ENCODE measurements around the gene TBR1. TPM values are rescaled to one million over a fixed set of nuclear protein-coding genes. Genes with fewer than 3 reads are reported as not detected.

TBR1 gene
- polyA plus RNA-seq, 1 of the 3 experiments (the other 2 are of a cell fraction), result not detected

DNA sequence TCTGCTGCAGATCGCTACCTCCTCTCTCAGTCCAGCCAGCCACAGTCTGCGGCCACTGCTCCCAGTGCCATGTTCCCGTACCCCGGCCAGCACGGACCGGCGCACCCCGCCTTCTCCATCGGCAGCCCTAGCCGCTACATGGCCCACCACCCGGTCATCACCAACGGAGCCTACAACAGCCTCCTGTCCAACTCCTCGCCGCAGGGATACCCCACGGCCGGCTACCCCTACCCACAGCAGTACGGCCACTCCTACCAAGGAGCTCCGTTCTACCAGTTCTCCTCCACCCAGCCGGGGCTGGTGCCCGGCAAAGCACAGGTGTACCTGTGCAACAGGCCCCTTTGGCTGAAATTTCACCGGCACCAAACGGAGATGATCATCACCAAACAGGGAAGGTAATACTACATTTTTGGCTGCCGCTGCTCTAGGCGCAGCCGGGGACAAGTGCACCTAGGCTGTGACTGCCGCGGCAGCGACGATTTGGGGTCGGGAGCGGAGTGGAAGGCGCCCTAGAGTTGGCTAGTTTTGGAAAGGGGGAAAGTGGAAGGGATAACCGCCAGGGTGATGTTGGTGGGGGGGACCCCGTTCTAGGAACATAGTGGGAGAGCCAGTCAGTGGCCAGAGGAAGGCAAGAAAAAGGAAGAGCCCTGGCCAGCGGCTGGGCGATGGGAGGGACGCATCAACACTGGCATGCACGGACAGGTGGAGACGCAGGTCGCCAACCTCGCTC is 776 bp downstream of the TBR1 start:
- Histone ChIP-seq H2AFZ (ENCODE audit: low read depth) (no peak overlapping the region), H3K9ac (no peak overlapping the region), H3K9me3 (no peaks in the 10 kb centered on the region), H3K27me3 (ENCODE audit: insufficient read depth) (peaks cover 55% of the 10 kb centered on the region), H3K27ac (ENCODE audit: low read depth in 2 of 2, low read length in 1 of 2) (no peak overlapping the region), H3K4me1 (ENCODE audit: control insufficient read depth in 1 of 2, insufficient read depth in 2 of 2, low read depth in 1 of 2, low read length in 1 of 2) (peaks cover 5 to 41% of the 10 kb centered on the region in 2 experiments; a peak in 1 of 4 replicates), H3K36me3 (replicated peaks in 1 of 2; ENCODE audit: control insufficient read depth in 1 of 2, insufficient read depth in 2 of 2, low read length in 1 of 2) (peaks cover 0 to 5% of the 10 kb centered on the region in 2 experiments), H3F3A (replicated peaks; ENCODE audit: insufficient read depth) (peaks cover 4% of the 10 kb centered on the region), H3K4me3 (ENCODE audit: low read depth in 2 of 2, low read length in 1 of 2) (peak overlapping the region in 1 of 2 experiments; percentile 7; a peak in 1 of 4 replicates), H3K9me2 (no peaks in the 10 kb centered on the region), H4K20me1 (ENCODE audit: insufficient read depth) (no peaks in the 10 kb centered on the region), H3K79me2 (ENCODE audit: insufficient read depth) (no peaks in the 10 kb centered on the region), H3K4me2 (peak overlapping the region; percentile 80)
- DNase-seq, result peak; percentile 52
- TF ChIP-seq EZH2phosphoT487 (IDR thresholded peaks at IDR 0.05; ENCODE audit: borderline replicate concordance, low read depth) (peak; percentile 87; the same call in 1 of the 2 replicates), FOXJ3 (CRISPR knock-in tag; IDR thresholded peaks at IDR 0.05) (no peak)
- ChIA-PET POLR2A (no interaction called here), CTCF (interaction anchor here (1.8 to 2.0 kb wide), 2 partner anchors 9 to 166 kb away, joined by 5 read pairs; no protein-coding TSS in a partner anchor)
- 6% methylated on average over 23 of the region's 41 CpGs for WGBS (ENCODE audit: low lambda C conversion rate)

DNA sequence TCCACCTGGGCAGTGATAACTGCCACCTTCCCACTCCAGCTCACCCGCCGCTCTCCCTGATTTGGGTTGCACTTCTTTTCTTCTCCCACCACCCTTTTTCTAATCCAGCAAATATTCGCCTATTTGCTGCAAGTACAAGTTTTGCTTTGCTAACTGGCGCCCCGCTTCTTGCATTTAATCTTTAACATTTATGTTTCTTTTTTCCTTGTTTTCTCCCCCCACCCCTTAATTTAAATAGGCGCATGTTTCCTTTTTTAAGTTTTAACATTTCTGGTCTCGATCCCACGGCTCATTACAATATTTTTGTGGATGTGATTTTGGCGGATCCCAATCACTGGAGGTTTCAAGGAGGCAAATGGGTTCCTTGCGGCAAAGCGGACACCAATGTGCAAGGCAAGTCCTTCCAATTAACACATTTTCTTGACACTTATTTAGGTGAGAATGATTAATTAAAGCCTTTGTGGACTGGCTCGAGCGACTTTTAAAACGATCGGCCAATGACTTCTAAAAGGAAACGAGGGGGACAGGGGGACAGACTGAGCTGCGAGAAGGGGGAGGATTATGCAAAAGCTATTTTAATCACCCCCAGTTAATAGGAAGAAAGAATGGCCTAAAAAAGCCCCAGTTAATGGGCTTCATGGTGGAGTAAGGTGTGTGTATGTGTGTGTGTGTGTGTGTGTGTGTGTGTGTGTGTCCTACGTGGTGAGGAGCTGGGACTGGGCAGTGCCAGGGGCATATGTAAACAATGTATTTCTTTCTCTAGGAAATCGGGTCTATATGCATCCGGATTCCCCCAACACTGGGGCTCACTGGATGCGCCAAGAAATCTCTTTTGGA is 1.6 kb downstream of the TBR1 start:
- TF ChIP-seq NRF1 (IDR thresholded peaks at IDR 0.05; ENCODE audit: low read depth, low read length), result no peak
- TF ChIP-seq, protein P1, sequence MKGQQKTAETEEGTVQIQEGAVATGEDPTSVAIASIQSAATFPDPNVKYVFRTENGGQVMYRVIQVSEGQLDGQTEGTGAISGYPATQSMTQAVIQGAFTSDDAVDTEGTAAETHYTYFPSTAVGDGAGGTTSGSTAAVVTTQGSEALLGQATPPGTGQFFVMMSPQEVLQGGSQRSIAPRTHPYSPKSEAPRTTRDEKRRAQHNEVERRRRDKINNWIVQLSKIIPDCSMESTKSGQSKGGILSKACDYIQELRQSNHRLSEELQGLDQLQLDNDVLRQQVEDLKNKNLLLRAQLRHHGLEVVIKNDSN (IDR thresholded peaks at IDR 0.05; ENCODE audit: borderline replicate concordance, low read depth), result no peak
- TF ChIP-seq RXRA (IDR thresholded peaks at IDR 0.05; ENCODE audit: borderline replicate concordance, low read depth), result no peak
- TF ChIP-seq EZH2phosphoT487 (IDR thresholded peaks at IDR 0.05; ENCODE audit: borderline replicate concordance, low read depth), result no peak
- no peak for TF ChIP-seq CHD2 (IDR thresholded peaks at IDR 0.05; ENCODE audit: low read length, partially characterized antibody)
- TF ChIP-seq RFX5 (IDR thresholded peaks at IDR 0.05; ENCODE audit: low read length), result no peak
- no peak for TF ChIP-seq RAD21 (IDR thresholded peaks at IDR 0.05; ENCODE audit: low read length)
- TF ChIP-seq MEF2A (IDR thresholded peaks at IDR 0.05; ENCODE audit: borderline replicate concordance, low read depth), result no peak
- TF ChIP-seq, protein P2, sequence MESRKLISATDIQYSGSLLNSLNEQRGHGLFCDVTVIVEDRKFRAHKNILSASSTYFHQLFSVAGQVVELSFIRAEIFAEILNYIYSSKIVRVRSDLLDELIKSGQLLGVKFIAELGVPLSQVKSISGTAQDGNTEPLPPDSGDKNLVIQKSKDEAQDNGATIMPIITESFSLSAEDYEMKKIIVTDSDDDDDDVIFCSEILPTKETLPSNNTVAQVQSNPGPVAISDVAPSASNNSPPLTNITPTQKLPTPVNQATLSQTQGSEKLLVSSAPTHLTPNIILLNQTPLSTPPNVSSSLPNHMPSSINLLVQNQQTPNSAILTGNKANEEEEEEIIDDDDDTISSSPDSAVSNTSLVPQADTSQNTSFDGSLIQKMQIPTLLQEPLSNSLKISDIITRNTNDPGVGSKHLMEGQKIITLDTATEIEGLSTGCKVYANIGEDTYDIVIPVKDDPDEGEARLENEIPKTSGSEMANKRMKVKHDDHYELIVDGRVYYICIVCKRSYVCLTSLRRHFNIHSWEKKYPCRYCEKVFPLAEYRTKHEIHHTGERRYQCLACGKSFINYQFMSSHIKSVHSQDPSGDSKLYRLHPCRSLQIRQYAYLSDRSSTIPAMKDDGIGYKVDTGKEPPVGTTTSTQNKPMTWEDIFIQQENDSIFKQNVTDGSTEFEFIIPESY (IDR thresholded peaks at IDR 0.05; ENCODE audit: borderline replicate concordance, low read depth), result no peak
- no peak for TF ChIP-seq JUND (IDR thresholded peaks at IDR 0.05)
- no peak for TF ChIP-seq ELF1 (IDR thresholded peaks at IDR 0.05)
- TF ChIP-seq NFIC (IDR thresholded peaks at IDR 0.05; ENCODE audit: borderline replicate concordance), result no peak
- no peak for TF ChIP-seq EP300 (IDR thresholded peaks at IDR 0.05; ENCODE audit: borderline replicate concordance in 1 of 2, low read depth in 1 of 2, low read length in 1 of 2)
- H2AFZ ChIP-seq (ENCODE audit: low read depth), result no peak overlapping the region
- no peaks in the 10 kb centered on the region for H3K79me2 ChIP-seq (ENCODE audit: insufficient read depth)
- peaks cover 59% of the 10 kb centered on the region for H3K27me3 ChIP-seq (ENCODE audit: insufficient read depth)
- no peak overlapping the region; a peak in 1 of 4 replicates for H3K4me3 ChIP-seq (ENCODE audit: low read depth in 2 of 2, low read length in 1 of 2)
- DNase-seq, result no peak
- no peak overlapping the region for H3K9ac ChIP-seq
- H3F3A ChIP-seq (replicated peaks; ENCODE audit: insufficient read depth), result no peaks in the 10 kb centered on the region
- peaks cover 0 to 41% of the 10 kb centered on the region in 2 experiments; a peak in 1 of 4 replicates for H3K4me1 ChIP-seq (ENCODE audit: control insufficient read depth in 1 of 2, insufficient read depth in 2 of 2, low read depth in 1 of 2, low read length in 1 of 2)
- H3K36me3 ChIP-seq (replicated peaks in 1 of 2; ENCODE audit: control insufficient read depth in 1 of 2, insufficient read depth in 2 of 2, low read length in 1 of 2), result peaks cover 0 to 5% of the 10 kb centered on the region in 2 experiments
- H3K27ac ChIP-seq (ENCODE audit: low read depth in 2 of 2, low read length in 1 of 2), result no peak overlapping the region
- no peaks in the 10 kb centered on the region for H3K9me2 ChIP-seq
- ChIA-PET POLR2A (no interaction called here), CTCF (interaction anchor here (0.6 to 2.0 kb wide), 4 partner anchors 8 to 181 kb away, joined by 3 to 5 read pairs (median 4); no protein-coding TSS in a partner anchor)
- peak overlapping the region; percentile 80; the same call in 1 of the 2 replicates for H3K4me2 ChIP-seq
- no peaks in the 10 kb centered on the region for H3K9me3 ChIP-seq
- whole genome bisulfite sequencing (ENCODE audit: low lambda C conversion rate), result 22% methylated on average over 21 of the region's 21 CpGs
- H4K20me1 ChIP-seq (ENCODE audit: insufficient read depth), result no peaks in the 10 kb centered on the region
